ENCODE data around the gene NFATC4. TPM values are rescaled to one million over a fixed set of nuclear protein-coding genes. Genes with fewer than 3 reads are reported as not detected.

NFATC4 gene
- polyA plus RNA-seq, 1 experiment = 151 TPM

GRCh38 chr14:24361326-24361725 is 6.7 kb upstream of the NFATC4 start:
- CTCF ChIA-PET = interaction anchor here (0.9 to 6.4 kb wide), 7 partner anchors 10 to 75 kb away, joined by 3 to 49 read pairs (median 8); partner anchors contain the start of genes ADCY4, CBLN3 and KHNYN
- TF ChIP-seq CTCF (IDR thresholded peaks at IDR 0.05; ENCODE audit: insufficient read depth, low read depth, low read length) = no peak
- H3K4me3 ChIP-seq (ENCODE audit: low read depth, low read length) = no peak overlapping the region
- no peaks in the 10 kb centered on the region for H3K27me3 ChIP-seq (ENCODE audit: control insufficient read depth, insufficient read depth, low read length)
- DNase-seq (ENCODE audit: low read depth) = no peak
- H3K36me3 ChIP-seq (ENCODE audit: control insufficient read depth, insufficient read depth, low read length) = no peaks in the 10 kb centered on the region
- POLR2A ChIA-PET = interaction anchor here (1.0 kb wide), 1 partner anchor 81 kb away, joined by 3 read pairs; no protein-coding TSS in a partner anchor

- peak; percentile 81 for DNase-seq (ENCODE audit: low read depth)
- TF ChIP-seq CTCF (IDR thresholded peaks at IDR 0.05; ENCODE audit: insufficient read depth, low read depth, low read length) = no peak
- ChIA-PET CTCF (interaction anchor here (0.7 to 6.4 kb wide), 8 partner anchors 11 to 74 kb away, joined by 3 to 49 read pairs (median 6); partner anchors contain the start of genes ADCY4, CBLN3 and KHNYN), POLR2A (interaction anchor here (0.6 to 1.0 kb wide), 2 partner anchors 35 to 80 kb away, joined by 3 to 4 read pairs; no protein-coding TSS in a partner anchor)
- Histone ChIP-seq H3K27me3 (ENCODE audit: control insufficient read depth, insufficient read depth, low read length) (no peaks in the 10 kb centered on the region), H3K36me3 (ENCODE audit: control insufficient read depth, insufficient read depth, low read length) (no peaks in the 10 kb centered on the region), H3K4me3 (ENCODE audit: low read depth, low read length) (no peak overlapping the region)
These were observed 5.6 kb upstream of the NFATC4 start for GRCh38 chr14:24362241-24362960.

GRCh38 chr14:24363401-24363800 is 4.6 kb upstream of the NFATC4 start:
- Histone ChIP-seq H3K4me3 (ENCODE audit: low read depth, low read length) (no peak overlapping the region), H3K36me3 (ENCODE audit: control insufficient read depth, insufficient read depth, low read length) (no peaks in the 10 kb centered on the region), H3K27me3 (ENCODE audit: control insufficient read depth, insufficient read depth, low read length) (no peaks in the 10 kb centered on the region)
- no peak for DNase-seq (ENCODE audit: low read depth)
- ChIA-PET POLR2A (no interaction called here), CTCF (interaction anchor here (1.2 to 6.4 kb wide), 6 partner anchors 12 to 73 kb away, joined by 4 to 49 read pairs (median 10); partner anchors contain the start of genes ADCY4, CBLN3 and KHNYN)
- no peak for TF ChIP-seq CTCF (IDR thresholded peaks at IDR 0.05; ENCODE audit: insufficient read depth, low read depth, low read length)

- Histone ChIP-seq H3K36me3 (ENCODE audit: control insufficient read depth, insufficient read depth, low read length) (peaks cover 5% of the 10 kb centered on the region), H3K4me3 (ENCODE audit: low read depth, low read length) (no peak overlapping the region), H3K27me3 (ENCODE audit: control insufficient read depth, insufficient read depth, low read length) (no peaks in the 10 kb centered on the region)
- ChIA-PET POLR2A (no interaction called here), CTCF (interaction anchor here (1.1 to 2.3 kb wide), 13 partner anchors 14 to 77 kb away, joined by 5 to 59 read pairs (median 10); partner anchors contain the start of genes ADCY4, CIDEB and SDR39U1)
- DNase-seq (ENCODE audit: low read depth) = no peak
- TF ChIP-seq CTCF (IDR thresholded peaks at IDR 0.05; ENCODE audit: insufficient read depth, low read depth, low read length) = no peak
These were observed 3.1 kb upstream of the NFATC4 start for GRCh38 chr14:24364841-24365240.

All from BJ (cell line).